GM19025 (cell line): ENCODE results near the gene PAPSS2.

Experiments
- ATAC-seq: cut with Tn5 transposase; IDR thresholded peaks from one replicate; pipeline ENCODE4 v1.9.1; 2021; ENCODE audit warnings: mild to moderate bottlenecking, low read depth, moderate library complexity; ENCODE audit not compliant: unreplicated experiment

Gene PAPSS2

DNA sequence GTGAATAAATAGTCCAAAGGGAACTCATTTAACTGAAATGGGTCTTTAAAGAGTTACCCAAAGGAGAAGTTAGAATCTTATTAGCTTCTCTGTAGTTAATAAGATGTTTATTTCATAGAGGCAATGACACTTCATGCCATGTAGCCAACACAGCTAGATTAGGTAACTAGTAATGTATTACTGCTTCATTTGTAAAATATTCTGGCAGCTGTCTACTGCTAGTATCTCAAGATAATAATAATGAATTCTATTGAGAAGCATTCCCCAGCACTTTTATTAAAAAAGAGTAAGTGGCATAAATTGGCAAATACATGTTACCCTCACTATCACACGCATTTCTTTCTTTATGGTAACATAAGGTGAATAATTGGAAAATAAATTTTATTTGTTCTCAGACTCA, 10.1 kb downstream of the PAPSS2 start:
- no peak for ATAC-seq

DNA sequence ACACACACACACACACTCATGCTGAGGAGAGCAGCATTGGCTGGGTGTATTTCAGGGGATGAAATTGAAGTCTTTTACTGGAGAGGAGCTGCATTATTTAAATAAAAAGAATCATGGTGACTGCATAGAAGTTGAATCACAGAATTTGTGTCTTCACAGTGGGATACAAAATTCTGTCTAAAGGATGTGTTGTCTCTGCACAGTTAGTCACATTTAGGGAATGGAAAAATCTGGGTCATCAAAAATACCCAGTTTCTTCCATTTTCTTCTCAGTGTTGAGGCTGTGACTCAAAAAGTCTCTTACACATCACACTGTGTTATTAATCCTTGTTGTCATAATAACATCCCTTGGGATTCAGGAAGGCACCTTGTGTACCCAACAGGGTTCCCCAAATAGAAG, 10.9 kb downstream of the PAPSS2 start:
- ATAC-seq: no peak

DNA sequence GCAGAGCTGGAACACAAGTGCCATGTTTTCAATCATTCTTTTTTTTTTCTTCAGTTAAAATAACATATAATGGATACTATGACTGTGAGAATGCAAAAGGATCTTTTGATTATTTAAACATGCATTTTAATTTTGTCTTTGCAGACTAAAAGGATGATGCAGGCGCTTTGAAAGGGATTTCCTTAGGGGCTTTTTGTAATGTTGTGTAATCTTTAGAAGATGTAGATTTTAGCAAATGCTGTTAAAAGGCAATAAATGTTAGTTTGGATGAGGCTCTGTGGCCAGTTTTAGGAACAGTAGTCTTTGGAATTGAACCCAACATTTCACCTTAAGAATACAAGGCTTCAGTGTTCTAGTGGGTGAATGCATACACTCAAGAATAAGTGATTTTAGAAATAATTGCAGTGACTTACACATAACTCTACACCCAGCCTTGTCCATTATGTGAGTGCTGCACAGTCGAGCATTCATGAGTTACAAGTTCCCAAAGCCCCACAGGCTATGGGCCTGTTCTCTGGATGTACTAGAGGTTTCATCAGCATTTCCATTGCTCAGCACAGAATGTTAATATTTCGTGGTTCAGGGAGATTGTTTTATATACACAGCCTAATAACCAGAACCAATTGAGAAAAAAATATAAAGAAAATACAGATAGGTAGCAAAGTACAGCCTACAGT, 11.6 kb downstream of the PAPSS2 start:
- ATAC-seq: no peak

DNA sequence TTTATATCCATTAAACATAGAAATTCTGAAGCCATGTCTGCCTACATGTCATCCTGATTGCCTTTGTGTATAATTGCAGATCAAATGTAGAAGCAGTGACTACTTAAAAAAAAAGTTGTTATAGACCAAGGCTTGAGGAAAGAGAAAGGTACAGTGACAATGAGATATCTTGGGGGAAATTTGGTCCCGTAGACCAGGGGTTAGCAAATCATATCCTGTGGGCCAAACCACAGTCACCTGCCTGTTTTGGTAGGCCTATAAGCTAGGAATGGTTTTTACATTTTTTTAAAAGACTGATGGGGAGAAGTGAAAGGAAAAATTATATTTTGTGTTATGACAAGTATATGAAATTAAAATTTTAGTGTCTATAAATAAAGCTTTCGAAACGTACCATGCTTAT, 12.9 kb downstream of the PAPSS2 start:
- no peak for ATAC-seq

DNA sequence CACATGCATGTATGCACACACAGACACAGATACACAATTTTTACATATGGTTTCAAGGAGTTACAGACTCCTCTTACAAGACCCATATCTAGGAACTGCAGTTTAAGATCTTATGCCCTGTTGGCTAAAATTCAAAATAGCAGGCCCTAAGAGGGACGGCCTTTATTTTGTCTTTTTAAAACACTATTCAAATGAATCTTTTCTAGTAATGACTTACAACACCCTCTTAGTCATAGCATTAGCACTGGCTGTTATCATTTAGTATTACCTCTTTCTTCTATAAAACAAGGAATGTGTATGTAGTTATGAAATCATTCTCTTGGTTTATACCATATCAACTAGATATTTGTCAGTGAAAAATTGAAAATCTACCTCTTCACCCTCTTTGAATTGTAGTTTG, 15.3 kb downstream of the PAPSS2 start:
- no peak for ATAC-seq

DNA sequence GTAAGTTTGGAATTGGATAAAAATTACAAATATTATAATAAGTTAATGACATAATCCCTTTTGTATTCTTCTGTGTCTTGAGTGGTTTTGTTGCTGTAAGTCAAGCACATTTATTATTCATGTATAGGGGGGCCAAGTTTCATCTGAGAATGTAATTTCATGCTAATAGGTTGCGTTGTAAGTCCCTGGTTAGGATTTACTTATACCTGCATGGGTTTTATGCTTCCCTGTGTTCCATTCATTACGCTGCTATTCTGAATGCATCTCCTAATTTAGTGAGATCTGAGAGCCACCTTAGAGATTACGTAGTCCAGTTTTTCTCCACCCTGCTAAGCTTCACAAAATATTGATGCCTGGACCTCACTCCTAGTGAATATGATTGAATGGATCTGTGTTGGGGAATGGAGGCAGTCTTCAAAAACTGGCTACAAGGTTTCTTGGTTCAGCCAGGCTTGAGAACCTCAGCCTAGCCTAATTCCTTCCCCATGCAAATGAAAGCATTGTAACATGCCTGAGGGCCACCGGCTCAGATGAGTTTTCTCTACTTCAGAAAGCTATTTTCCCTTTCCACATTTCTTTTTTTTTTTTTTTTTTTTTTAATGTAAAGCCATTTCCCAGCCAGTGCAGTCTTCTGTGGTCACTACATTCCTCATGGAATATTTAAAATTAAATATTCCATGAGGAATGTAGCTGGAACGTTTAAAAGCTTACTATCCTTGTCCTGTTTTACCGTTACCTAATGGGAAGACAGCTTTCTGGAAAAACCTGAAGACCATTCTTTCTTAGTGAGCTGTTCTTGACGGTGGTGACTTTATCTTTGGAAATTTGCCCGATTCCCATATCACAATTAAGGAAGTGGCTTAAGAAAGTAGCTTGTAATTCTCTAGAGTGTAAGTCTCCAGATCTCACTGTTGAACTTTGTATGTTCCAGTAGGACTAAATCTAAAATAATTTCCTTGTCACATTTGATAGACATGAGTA, 16.0 kb downstream of the PAPSS2 start:
- no peak for ATAC-seq

DNA sequence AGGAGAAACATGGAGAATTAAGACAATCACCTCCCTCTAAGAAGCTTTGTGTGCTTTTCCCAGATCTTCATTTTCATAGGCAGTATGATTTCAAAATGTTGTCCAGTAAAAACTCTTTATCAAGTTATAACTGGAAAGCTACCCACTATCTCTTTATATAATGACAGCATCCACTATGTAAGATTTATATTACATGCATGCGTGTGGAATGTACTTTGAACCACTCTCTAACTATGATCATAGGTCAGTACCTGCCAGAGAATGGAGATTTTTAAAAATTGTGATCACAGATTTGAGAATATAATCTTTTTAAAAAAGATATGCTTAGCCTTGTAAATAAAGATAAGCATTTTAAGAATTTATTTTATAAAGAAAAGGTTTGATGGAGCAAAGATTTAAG, 17.9 kb downstream of the PAPSS2 start:
- ATAC-seq: no peak

DNA sequence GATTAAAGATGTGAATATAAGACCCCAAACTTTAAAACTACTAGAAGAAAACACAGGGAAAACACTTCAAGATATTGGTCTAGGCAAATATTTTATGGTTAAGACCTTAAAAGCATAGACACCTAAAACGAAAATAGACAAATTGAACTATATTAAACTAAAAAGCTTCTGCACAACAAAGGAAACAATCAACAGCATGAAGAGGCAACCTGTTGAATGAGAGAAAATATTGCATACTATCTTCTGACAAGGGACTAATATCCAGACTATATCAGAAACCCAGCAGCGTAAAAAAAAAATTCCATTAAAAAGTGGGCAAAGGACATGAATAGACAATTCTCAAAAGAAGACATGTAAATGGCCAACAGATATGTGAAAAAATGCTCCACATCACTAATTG, 18.6 kb downstream of the PAPSS2 start:
- no peak for ATAC-seq

DNA sequence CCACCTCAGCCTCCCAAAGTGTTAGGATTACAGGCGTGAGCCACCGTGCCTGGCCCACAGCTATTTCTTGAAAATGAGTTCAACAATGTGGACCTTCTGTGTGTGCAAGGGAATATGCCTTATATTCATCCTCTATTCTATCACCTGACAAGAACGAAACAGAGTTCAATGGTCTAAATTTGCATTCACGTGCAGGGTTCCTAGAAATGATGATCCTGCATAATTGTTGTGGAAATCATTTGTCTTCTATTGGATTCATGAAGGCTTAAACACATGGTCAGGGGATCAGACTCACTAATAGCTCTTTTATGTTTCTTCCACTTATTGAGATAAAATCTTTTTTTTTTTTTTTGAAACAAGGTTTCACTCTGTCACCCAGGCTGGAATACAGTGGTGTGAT, 23.7 kb downstream of the PAPSS2 start:
- no peak for ATAC-seq

DNA sequence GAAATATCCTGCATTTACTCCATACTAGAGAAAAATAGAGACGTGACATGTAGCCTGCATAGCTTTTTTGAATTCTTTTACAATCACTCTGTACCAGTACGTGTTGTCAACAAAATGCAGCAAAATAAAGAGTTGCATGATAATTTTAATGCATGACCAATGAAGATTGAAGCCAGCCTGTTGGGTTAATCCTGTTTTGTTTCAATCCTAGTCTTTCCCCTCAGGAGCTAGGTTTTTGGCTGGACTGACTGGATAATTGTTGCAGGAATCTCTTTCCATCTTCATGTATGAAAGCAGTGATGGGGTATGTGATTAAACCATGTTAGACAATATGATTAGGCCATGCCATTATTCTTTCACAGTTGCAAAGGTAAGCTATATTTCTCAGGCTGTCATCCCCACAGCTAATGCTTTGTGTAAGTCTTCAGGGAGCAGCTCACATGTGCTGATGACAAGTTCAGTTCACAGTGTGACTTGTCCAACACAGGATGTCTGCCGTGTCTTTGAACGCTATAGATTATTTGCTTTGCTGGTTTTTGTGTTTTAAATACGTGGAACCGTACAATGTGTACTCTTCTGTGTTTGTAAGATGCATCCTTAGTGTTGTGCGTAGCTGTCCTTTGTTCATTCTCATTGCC, 24.4 kb downstream of the PAPSS2 start:
- no peak for ATAC-seq

DNA sequence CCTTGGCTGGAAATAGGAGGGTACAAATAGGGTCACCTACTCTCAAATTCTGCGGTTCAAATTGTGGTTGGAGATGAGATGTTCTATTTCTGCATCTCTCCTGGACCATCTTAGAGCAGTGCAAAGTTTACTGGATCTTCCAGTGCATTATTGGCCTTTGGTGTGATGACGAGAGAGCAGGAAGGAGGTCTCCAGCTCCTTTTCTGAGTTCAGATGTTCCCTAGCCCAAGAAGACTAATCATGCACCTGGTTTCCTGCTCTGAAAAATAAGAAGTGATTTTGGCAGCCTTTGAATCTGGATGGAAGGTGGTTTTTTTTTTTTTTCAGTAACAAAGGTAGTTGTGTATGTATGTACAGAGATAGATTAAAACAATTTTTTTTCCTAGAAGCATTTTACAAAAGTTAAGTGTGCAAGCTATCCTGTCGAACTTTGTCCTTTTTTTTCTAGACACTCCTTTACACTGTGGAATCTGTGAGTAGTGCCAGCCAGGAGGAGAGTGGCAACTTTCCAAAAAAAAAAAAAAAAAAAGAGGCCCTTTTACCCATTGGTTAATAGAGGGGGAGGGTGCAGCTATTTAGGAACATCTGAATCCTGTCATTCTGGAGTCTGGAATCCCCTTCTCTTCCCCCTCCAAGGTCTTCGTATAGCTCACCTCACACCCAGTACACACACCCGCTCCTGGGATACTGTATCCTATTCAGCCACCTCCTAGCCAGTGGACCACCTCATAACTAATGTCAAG, 26.3 kb downstream of the PAPSS2 start:
- no peak for ATAC-seq

DNA sequence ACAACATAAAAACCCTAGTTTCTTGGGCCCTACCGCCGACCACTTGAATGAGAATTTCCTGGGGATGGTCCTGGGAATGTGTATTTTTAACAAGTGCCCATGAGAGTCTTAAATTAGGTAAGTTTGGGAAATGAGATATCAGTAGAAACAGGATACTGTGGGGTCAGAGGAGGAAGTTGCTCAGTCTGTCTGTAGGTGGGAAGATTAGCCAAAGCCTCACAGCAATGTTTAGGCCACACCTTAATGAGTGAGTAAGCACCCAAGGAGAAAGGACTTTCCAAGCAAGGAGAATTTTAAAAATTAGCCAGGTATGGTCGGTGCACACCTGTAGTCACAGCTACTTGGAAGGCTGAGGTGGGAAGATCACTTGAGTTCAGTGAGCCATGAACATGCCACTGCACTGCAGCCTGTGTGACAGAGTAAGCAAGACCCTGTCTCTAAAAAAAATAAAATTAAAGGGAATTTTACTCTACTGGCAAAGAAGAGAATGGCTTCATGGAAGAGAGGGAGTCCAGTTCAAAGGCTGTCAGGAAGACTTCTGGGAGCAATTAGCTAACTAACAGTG, 31.9 kb downstream of the PAPSS2 start:
- ATAC-seq: no peak

DNA sequence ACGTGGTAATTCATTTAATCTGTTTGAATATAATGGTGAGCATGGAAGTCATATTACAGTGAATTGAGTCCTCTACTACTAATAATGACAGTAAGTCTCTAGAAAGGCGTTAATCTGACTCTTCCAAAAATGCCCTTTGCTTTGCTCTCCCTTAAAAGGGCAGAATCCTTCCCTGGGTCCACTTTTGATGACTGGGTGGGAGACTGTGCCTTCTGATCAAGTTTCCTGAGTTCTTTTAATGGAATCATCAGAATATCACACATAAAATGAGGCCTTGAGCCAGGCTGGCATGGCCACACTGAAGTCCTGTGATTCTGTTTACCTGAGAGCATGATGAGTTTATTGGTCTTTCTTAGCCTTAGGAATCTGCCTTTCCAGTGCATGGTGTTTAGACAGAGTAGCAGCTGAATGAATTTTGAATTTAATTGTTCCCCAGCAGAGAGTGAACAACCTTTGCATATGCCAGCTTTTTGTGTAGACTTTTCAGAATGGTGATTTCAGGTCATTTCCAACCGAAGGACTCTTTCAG, 33.3 kb downstream of the PAPSS2 start:
- no peak for ATAC-seq

DNA sequence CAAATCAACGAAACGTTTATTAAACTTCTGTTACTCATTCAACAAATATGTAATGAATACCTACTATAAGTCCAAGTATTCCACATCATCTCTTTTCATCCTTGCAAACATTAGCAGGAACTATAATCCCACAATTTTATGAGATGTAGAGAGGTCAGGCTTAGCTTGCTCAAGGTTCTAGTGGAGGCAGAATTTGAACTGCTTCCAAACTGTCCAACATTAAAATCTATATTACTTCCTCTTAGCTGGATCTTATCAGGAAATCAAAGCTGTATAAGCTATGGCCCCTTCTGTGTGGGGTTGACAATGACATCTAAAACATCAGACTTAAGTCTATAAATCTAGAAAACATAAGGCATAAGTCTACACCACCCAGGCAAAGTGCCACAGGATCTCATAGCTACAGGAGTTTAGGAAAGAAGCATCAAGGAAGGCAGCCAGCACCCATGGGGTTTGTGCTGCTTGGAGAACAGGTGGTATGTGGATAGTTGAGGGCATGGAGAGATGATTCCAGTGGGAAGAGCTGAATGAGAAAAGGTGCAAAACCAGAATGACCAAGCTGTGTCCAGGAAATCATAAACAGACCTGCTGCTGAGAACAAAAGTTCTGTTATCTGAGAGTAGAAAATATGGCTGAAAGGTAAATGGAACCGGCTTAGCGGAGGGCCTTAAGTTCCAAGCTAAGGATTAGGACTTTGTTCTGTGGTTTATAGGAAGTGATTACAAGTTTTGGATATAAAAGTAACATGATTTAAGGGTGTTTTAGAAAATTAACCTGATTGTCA, 34.5 kb downstream of the PAPSS2 start:
- ATAC-seq: no peak

DNA sequence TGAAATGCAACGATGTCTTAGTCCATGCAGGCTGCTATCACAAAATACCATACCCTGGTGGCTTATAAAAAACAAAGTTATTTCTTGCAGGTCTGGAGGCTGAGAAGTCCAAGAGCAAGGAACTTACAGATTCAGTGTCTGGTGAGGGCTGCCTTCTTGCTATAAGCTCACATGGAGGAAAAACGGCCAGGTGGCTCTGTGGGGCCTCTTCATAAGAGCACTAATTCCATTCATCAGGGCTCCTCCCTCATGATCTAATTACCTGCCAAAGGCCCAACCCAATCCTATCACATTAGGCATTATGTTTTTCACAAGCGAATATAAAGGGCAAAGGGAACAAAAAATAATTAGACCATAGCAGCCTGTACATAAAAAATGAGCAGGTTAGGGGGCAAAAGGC, 35.4 kb downstream of the PAPSS2 start:
- no peak for ATAC-seq

DNA sequence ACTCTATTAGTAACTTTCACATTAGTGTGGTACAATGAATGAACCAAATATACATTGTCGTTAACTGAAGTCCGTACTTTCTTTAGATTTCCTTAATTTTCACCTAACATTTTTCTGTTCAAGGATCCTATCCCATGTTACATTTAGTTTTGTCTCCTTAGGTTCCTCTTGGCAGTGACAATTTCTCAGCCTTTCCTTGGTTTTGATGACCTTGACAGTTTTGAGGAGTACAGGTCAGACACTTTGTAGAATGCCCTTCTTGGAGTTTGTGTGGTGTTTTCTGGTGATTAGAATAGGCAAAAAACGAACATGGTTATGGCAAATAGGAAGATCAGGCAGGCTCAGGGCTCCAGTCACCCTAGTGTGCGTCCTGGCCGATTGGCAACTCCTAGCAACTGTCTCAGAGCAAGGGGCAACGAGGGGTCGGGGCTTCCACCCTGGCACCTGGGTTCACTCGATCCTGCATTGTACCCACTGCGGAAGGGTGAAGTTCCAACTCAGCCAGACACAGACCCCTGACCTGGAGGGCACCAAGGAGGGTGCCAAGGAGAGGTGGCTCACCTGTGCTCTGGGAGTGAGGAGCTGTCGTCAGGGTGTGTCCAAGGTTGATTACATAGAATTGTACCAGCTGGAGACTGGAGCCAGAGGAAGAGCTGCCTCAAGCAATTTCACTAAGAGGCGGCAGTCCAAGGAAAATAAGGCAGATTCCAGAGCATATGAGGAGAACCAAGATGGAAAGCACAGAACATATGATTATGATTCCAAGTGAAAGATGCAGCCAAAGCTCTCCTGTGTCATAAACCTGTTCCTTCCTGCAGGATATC, 37.5 kb downstream of the PAPSS2 start:
- no peak for ATAC-seq

DNA sequence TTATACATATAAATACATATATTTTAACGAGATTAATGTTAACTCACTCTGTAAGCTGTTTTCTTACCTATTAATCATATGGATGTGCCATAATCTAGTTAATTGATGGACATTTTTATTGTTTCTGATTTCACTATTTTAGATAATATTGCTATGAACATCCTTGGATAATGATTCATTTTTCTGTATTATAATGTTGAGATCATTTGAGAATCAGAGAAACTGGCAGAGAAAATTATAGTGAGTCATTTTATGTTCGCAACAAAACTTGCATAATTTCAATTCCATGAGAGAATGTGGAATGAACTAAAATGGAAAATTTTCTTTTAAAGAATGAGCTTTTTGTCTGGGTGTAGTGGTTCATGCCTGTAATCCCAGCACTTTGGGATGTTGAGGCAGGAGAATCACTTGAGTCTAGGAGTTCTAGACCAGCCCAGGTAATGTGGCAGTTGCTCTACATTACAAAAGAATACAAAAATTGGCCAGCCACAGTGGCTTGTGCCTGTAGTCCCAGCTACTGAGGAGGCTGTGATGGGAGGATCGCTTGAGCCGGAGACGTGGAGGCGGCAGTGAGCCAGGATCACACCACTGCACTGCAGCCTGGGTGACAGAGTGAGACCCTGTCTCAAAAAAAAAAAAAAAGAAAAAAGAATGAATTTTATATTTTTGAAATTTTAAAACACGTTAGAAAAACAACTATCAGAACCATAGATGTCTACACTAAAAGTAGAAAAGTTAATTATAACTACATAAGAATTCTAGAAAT, 40.5 kb downstream of the PAPSS2 start:
- no peak for ATAC-seq
